COLO668 (cell line): ENCODE results near the gene PKD2L2.
"Not testable (repeated sequence)": the region's sequence is repeated elsewhere in the genome, so short reads cannot be mapped to it uniquely, and the experiment has no call there.

Experiments
- DNase-seq: peaks from one replicate; lab custom pipeline; 2025; ENCODE audit not compliant: unreplicated experiment; lab: John Stamatoyannopoulos, UW

PKD2L2 gene

DNA sequence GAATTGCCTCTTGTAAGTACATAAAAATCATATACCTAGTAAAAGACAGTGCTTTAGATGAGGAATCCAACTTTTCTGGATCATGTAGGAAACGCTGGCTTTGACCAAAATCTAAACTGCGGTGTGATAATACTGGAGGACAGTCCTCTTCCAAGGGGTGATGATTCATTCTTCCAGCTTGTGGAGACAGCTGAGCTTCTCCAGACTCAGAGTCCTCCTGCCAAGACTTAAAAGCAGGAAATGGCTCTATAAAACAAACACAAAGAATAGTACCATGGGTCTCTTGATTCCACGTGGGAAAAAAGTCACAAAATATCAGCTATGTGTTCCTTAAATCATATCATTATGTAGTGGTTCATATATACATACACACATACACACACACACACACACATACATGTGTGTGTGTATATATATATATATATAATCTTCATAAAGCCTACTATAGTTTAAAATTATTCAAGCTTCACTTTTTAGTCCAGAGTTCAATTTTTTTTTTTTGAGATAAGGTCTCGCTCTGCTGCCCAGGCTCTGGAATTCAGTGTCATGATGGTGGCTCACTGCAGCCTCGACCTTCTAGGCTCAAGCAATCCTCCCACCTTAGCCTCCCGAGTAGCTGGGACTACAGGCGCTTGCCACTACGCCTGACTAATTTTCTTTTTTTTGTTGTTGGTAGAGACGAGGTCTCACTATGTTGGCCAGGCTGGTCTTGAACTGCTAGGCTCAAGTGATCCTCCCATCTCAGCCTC lies 65.0 kb downstream of the PKD2L2 start:
- no peak for DNase-seq

GRCh38 chr5:137957948-137958347 lies 68.7 kb downstream of the PKD2L2 start:
- no peak for DNase-seq

- no peak for DNase-seq
Measured at GRCh38 chr5:137959488-137959887, 70.2 kb downstream of the PKD2L2 start.

DNA sequence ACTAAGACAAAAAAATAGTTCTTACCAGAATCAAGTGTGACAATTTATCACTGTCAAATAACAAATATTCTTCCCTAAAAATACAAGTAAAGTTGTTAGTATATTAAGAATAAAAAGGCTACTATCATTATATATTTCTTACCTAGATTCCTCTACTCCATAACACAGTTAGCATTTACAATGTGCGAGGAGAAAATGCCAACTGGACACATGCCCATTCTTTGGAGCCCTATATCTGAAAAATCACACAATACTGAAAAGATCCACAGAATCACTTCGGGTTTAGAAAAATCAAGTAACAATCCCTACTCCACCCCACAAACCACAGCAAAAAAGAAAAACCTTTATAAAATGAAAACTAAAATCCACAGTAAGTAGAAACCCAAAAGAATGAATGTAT lies 70.9 kb downstream of the PKD2L2 start:
- no peak for DNase-seq

GRCh38 chr5:137960819-137961218 lies 71.6 kb downstream of the PKD2L2 start:
- no peak for DNase-seq

GRCh38 chr5:137970384-137970783 lies 81.1 kb downstream of the PKD2L2 start:
- DNase-seq: not testable (repeated sequence)

DNA sequence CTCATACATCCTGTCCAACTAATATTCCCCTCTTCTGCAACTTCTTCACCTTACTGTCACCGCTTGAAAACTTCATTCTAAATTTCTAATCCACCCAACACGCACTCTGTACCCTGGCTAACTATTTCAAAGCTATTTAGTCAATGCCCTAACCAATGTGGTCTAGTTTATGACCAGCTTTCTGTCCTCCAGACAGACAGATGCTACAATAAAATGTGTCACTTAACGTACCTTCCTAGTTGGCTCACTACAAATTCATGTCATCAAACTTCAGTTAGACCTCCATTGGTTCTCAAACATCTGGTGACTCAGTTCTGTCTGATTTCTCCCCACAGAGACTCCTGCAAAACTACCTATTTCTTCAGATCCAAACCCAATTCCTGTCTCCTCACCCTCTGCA lies 86.0 kb downstream of the PKD2L2 start:
- no peak for DNase-seq

GRCh38 chr5:137989419-137989818 lies 100.2 kb downstream of the PKD2L2 start:
- no peak for DNase-seq
